Spleen (tissue), 11 donors: ENCODE data around the gene RNF115. TPM values are rescaled to one million over a fixed set of nuclear protein-coding genes. Genes with fewer than 3 reads are reported as not detected.

Experiments used
- DNase-seq: peaks from one replicate; pipeline ENCODE4 v3.0.0-alpha.2; 2020
- H3K27ac ChIP-seq, 8 donors: fragments of 200-600 bp; sonication (generic) in 7 of 8; 1 replicate in 4 of 8; 2 replicates in 4 of 8; pipeline versions ENCODE4 v1.5.0 to v1.8.0; 2016 to 2021; ENCODE audit warnings: inconsistent platforms in 4 of 8, mild to moderate bottlenecking in 4 of 8, moderate library complexity in 1 of 8
- H3K27me3 ChIP-seq, 7 donors: fragments of 200-600 bp; sonication (generic) in 6 of 7; replicated peaks in 1 of 7; 1 replicate in 4 of 7; 2 replicates in 3 of 7; pipeline versions ENCODE4 v1.5.0 to v1.8.0; 2016 to 2021; ENCODE audit warnings: inconsistent platforms in 3 of 7, mild to moderate bottlenecking in 1 of 7
- H3K36me3 ChIP-seq, 6 donors: fragments of 200-600 bp; sonication (generic) in 5 of 6; 1 replicate in 4 of 6; 2 replicates in 2 of 6; pipeline versions ENCODE4 v1.5.0 to v1.8.0; 2016 to 2021; ENCODE audit warnings: inconsistent platforms in 2 of 6
- H3K4me1 ChIP-seq, 6 donors: fragments of 200-600 bp; sonication (generic) in 5 of 6; 1 replicate in 3 of 6; 2 replicates in 3 of 6; pipeline versions ENCODE4 v1.5.0 to v1.8.0; 2016 to 2021; ENCODE audit warnings: inconsistent platforms in 3 of 6
- H3K4me3 ChIP-seq, 8 donors: fragments of 200-600 bp; sonication (generic) in 7 of 8; 1 replicate in 4 of 8; 2 replicates in 4 of 8; pipeline versions ENCODE4 v1.5.0 to v1.8.0; 2016 to 2021; ENCODE audit warnings: inconsistent platforms in 4 of 8, mild to moderate bottlenecking in 4 of 8, moderate library complexity in 2 of 8
- H3K9me3 ChIP-seq, 8 donors: fragments of 200-600 bp; sonication (generic) in 7 of 8; 1 replicate in 4 of 8; 2 replicates in 4 of 8; pipeline versions ENCODE4 v1.5.0 to v1.8.0; 2016 to 2021; ENCODE audit warnings: inconsistent platforms in 4 of 8
- POLR2A ChIP-seq, 3 donors: fragments of 450-650 bp; IDR thresholded peaks; one replicate each; pipeline ENCODE4 v1.5.1; 2017; ENCODE audit warnings: antibody characterized with exemption in 3 of 3, mild to moderate bottlenecking in 1 of 3
- POLR2AphosphoS5 ChIP-seq, 3 donors: sonication (generic); formaldehyde crosslinking; IDR thresholded peaks; one replicate each; pipeline ENCODE4 v1.5.1; 2017; ENCODE audit warnings: antibody characterized with exemption in 3 of 3
- WGBS, 5 donors: extraction: QIAGEN DNeasy Blood & Tissue Kit in 3 of 5; methylation state at CpG; one replicate each; pipeline versions ENCODE4 v1.1.5 to v1.1.7; 2013 to 2018; 5-methylcytosine and 5-hydroxymethylcytosine counted together
- intact Hi-C: fragments of 100-400 bp; cut with DNase I; formaldehyde crosslinking; loops from one replicate; pipeline ENCODE4 v1.15.0; 2023; ENCODE audit warnings: low total_unique reads
- polyA plus RNA-seq, 3 donors: library from polyadenylated mRNA; stranded (reverse); fragments of 200-250 nt; gene quantifications; one replicate each; pipeline ENCODE4 v1.2.1, GENCODE V29; 2013
- total RNA-seq, 7 donors: library from RNA; depleted of rRNA in 3 of 7; stranded (reverse); fragments of >200 nt in 3 of 7; fragmentation: NEBNext Ultra II Directional in 4 of 7; extraction: Animal tissue kit (Norgen Biotek cat#: 25700) in 4 of 7; gene quantifications; one replicate each; pipeline versions ENCODE4 v1.1.0 to v1.2.1, GENCODE V29; 2016 to 2021
- TF ChIP-seq, protein P1 (sequence below), 11 experiments: fragments of 200-600 bp in 7 of 11; fragments of 450-650 bp in 4 of 11; sonication (generic) in 4 of 11; IDR thresholded peaks in 8 of 11; conservative IDR thresholded peaks in 3 of 11; 1 replicate in 7 of 11; 2 replicates in 4 of 11; pipeline versions ENCODE4 v1.4.0 to v1.8.0; 2016 to 2021; ENCODE audit warnings: antibody characterized with exemption in 11 of 11, inconsistent platforms in 4 of 11, mild to moderate bottlenecking in 1 of 11
- donor health status: healthy with polysubstance abuse.
- donor health status: DM: no; HTN: no; CAD: no; lungs with moderate emphysema.
- donor health status: DM: no; HTN: no; CAD: no.
- donor health status: Bipolar disorder and iron deficiency.
- donor health status: healthy.
- donor health status: DM: no; HTN: no; CAD: no.
- donor health status: DM: yes; HTN: yes; CAD: no.

RNF115 gene
- total and polyA plus RNA-seq, 10 donors: 4.8 to 27.2 (median 15.0) TPM

GRCh38 chr1:145702052-145702451 is 121.8 kb downstream of the RNF115 start:
- Histone ChIP-seq H3K27ac (no peak overlapping the region), H3K4me3 (no peak overlapping the region), H3K4me1 (no peaks in the 10 kb centered on the region), H3K9me3 (no peaks in the 10 kb centered on the region), H3K27me3 (no peaks in the 10 kb centered on the region), H3K36me3 (no peaks in the 10 kb centered on the region)
- WGBS, 5 donors: 69 to 91% (median 80%) methylated on average over 2 of the region's 2 CpGs
- TF ChIP-seq POLR2A (IDR thresholded peaks at IDR 0.05) (no peak), POLR2AphosphoS5 (IDR thresholded peaks at IDR 0.05) (no peak)
- TF ChIP-seq, protein P1, sequence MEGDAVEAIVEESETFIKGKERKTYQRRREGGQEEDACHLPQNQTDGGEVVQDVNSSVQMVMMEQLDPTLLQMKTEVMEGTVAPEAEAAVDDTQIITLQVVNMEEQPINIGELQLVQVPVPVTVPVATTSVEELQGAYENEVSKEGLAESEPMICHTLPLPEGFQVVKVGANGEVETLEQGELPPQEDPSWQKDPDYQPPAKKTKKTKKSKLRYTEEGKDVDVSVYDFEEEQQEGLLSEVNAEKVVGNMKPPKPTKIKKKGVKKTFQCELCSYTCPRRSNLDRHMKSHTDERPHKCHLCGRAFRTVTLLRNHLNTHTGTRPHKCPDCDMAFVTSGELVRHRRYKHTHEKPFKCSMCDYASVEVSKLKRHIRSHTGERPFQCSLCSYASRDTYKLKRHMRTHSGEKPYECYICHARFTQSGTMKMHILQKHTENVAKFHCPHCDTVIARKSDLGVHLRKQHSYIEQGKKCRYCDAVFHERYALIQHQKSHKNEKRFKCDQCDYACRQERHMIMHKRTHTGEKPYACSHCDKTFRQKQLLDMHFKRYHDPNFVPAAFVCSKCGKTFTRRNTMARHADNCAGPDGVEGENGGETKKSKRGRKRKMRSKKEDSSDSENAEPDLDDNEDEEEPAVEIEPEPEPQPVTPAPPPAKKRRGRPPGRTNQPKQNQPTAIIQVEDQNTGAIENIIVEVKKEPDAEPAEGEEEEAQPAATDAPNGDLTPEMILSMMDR (IDR thresholded peaks at IDR 0.05 in 8 of 11, conservative IDR thresholded peaks at IDR 0.05 in 3 of 11): no peak
- intact Hi-C loops: no loop called here
- no peak for DNase-seq

GRCh38 chr1:145701306-145701862 is 122.5 kb downstream of the RNF115 start:
- 82 to 98% (median 90%) methylated on average over 2 of the region's 2 CpGs for WGBS, 5 donors
- no peaks in the 10 kb centered on the region for H3K9me3 ChIP-seq
- intact Hi-C loops: no loop called here
- no peaks in the 10 kb centered on the region for H3K27me3 ChIP-seq
- DNase-seq: no peak
- H3K4me3 ChIP-seq: no peak overlapping the region
- H3K36me3 ChIP-seq: no peaks in the 10 kb centered on the region
- H3K27ac ChIP-seq: no peak overlapping the region
- H3K4me1 ChIP-seq: no peaks in the 10 kb centered on the region
- no peak for TF ChIP-seq POLR2AphosphoS5 (IDR thresholded peaks at IDR 0.05)
- no peak for TF ChIP-seq POLR2A (IDR thresholded peaks at IDR 0.05)
- TF ChIP-seq, protein P1 (IDR thresholded peaks at IDR 0.05 in 8 of 11, conservative IDR thresholded peaks at IDR 0.05 in 3 of 11): no peak

- intact Hi-C loops: no loop called here
- no peak for DNase-seq
- Histone ChIP-seq H3K27ac (no peak overlapping the region), H3K4me1 (no peaks in the 10 kb centered on the region), H3K36me3 (no peaks in the 10 kb centered on the region), H3K9me3 (no peaks in the 10 kb centered on the region), H3K4me3 (no peak overlapping the region), H3K27me3 (no peaks in the 10 kb centered on the region)
- 92 to 97% (median 97%) methylated on average over 3 of the region's 3 CpGs for WGBS, 5 donors
- TF ChIP-seq, protein P1 (IDR thresholded peaks at IDR 0.05 in 8 of 11, conservative IDR thresholded peaks at IDR 0.05 in 3 of 11): no peak
- TF ChIP-seq POLR2AphosphoS5 (IDR thresholded peaks at IDR 0.05) (no peak), POLR2A (IDR thresholded peaks at IDR 0.05) (no peak)
These were observed 127.3 kb downstream of the RNF115 start for GRCh38 chr1:145696630-145696960.

DNA sequence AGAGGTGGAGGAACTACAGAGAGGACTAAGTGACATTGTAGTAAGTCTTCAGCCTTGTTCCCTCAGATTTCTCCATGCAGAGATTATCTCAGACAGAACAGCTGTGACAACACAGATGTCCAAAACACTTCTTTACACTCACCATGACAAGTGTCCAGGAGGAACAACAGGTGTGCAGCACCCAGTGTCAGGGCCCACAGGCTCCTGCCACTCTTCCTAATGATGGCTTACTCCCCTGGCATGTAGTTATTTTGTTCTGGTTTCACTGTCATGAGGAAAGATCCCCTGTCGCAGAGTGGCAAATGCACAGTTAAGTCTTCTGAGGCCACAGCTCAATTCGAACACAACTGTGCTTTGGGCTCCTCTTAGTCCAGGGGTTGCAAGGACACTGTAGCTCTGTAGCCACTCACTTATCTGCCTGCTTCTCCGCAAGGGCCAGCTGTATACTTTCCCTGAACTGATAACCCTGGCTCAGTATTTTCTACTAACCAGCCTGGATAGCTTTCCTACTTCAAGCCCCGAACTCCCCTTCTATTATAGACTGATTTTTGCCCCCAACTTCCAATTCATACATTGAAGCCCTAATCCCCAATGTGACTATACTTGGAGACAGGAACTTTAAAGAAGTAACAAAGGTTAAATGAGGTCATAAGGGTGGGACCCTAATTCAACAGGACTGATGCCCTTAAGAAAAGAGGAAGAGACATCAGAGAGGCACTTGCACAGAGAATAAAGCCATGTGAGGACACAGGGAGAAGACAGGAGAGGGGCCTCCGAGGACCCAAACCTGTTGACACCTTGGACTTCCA is 127.9 kb downstream of the RNF115 start:
- H3K4me3 ChIP-seq: no peak overlapping the region
- DNase-seq: no peak
- H3K27ac ChIP-seq: no peak overlapping the region
- intact Hi-C loops: no loop called here
- no peaks in the 10 kb centered on the region for H3K9me3 ChIP-seq
- H3K4me1 ChIP-seq: peaks cover 0 to 3% (median 2%) of the 10 kb centered on the region in 6 donors
- 79 to 90% (median 83%) methylated on average over 5 of the region's 5 CpGs for WGBS, 5 donors
- no peaks in the 10 kb centered on the region for H3K36me3 ChIP-seq
- H3K27me3 ChIP-seq: no peaks in the 10 kb centered on the region
- TF ChIP-seq, protein P1 (IDR thresholded peaks at IDR 0.05 in 8 of 11, conservative IDR thresholded peaks at IDR 0.05 in 3 of 11): no peak
- no peak for TF ChIP-seq POLR2A (IDR thresholded peaks at IDR 0.05)
- TF ChIP-seq POLR2AphosphoS5 (IDR thresholded peaks at IDR 0.05): no peak
